ENCODE measurements around the gene CNTN4. TPM values are rescaled to one million over a fixed set of nuclear protein-coding genes. Genes with fewer than 3 reads are reported as not detected.
A peak's percentile ranks its signal among the peaks of the same experiment; 100 is the strongest.

CNTN4 gene
- total and polyA plus RNA-seq, 4 donors = 1.2 to 3.8 (median 2.6) TPM

DNA sequence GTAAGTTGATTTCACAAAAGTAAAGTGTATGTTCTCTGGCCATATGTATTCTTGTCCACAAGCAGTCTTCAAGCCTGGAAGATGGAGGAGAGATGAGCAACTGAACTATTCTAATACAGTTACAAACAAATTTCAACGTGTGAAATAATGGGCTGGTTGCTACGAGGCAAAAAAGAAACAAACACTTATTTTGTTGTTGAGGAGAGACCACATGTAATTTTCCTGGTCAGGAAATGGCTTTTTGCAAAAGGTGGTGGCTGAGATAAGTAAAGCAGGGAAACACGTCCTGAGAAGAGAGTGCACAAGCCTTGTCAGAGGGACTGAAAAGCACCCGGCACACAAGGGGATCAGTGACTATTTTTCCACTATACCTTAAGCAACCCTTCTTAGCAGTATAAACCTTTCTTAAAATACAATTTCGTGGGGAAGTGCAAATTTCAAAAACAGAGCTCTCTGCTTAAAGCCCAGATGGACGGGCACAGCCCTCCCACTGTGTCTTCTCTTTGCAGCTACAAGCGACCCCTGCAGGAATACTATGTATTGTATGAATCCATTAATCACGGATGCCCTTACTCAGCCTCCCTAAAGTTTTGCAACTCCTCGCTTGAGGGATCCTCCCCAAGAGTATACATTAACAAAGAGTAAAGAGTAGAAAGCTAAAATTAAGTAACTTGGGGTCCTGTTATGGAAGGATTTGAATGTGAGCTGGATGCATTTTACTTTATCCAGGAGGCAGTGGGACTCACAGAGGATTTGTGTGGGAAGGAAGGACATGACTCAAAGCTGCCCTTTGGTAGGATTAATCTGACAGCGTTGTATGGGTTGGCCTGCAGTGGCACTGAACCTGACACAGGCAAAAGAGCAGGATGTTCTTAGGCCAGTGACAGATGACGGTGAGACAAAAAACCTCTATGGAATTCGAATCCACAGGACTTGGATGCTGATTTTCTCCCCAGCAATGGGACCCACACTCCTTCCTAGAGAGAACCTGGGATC lies 757.8 kb downstream of the CNTN4 start:
- Histone ChIP-seq H3K27me3 (ENCODE audit: control insufficient read depth in 4 of 4, insufficient read depth in 4 of 4, low read length in 3 of 4) (no peaks in the 10 kb centered on the region), H3K9me3 (ENCODE audit: control insufficient read depth in 4 of 4, low read length in 3 of 4) (no peaks in the 10 kb centered on the region), H3K4me3 (ENCODE audit: low read depth in 1 of 3, low read length in 3 of 3) (no peak overlapping the region), H3K36me3 (ENCODE audit: control insufficient read depth in 4 of 4, insufficient read depth in 3 of 4, low read depth in 1 of 4, low read length in 3 of 4) (no peaks in the 10 kb centered on the region), H3K27ac (ENCODE audit: low read depth in 1 of 2, low read length in 2 of 2) (no peak overlapping the region), H3K9ac (ENCODE audit: low read depth in 1 of 2, low read length in 2 of 2) (no peak overlapping the region), H3K4me1 (ENCODE audit: control insufficient read depth in 4 of 4, insufficient read depth in 4 of 4, low read length in 3 of 4) (peaks cover 2 to 17% (median 13%) of the 10 kb centered on the region in 4 donors)
- 74% methylated on average over 12 of the region's 12 CpGs for whole genome bisulfite sequencing
- DNase-seq (ENCODE audit: low spot score) = no peak
- TF ChIP-seq YY1 (IDR thresholded peaks at IDR 0.05) = no peak
- TF ChIP-seq JUND (IDR thresholded peaks at IDR 0.05) = no peak
- TF ChIP-seq NR2F2 (IDR thresholded peaks at IDR 0.05) = no peak
- no peak for TF ChIP-seq TAF1 (conservative IDR thresholded peaks at IDR 0.05)
- TF ChIP-seq RAD21 (IDR thresholded peaks at IDR 0.05) = no peak
- TF ChIP-seq SP1 (IDR thresholded peaks at IDR 0.05) = no peak

DNA sequence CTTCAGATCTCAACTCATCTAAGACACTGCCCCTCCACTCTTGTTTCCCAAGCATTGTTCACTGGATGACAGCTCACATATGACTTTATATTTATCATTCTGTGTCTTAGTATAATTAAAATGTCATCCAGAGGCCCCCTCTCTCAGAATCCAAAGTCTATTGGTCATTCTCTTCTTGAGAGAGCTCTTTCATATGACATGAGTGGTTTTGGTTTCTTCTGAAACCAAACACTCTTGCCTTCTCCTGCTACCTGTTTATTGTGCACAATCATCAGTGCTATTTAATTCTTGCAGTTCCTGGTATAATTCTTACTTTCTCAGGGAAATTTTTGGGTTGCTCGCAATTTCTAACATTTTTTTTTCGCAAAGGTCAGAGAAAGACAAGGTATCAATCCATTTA lies 762.0 kb downstream of the CNTN4 start:
- Histone ChIP-seq H3K9me3 (ENCODE audit: control insufficient read depth in 4 of 4, low read length in 3 of 4) (no peaks in the 10 kb centered on the region), H3K4me3 (ENCODE audit: low read depth in 1 of 3, low read length in 3 of 3) (no peak overlapping the region), H3K27ac (ENCODE audit: low read depth in 1 of 2, low read length in 2 of 2) (peak overlapping the region; percentile 0 to 70), H3K4me1 (ENCODE audit: control insufficient read depth in 4 of 4, insufficient read depth in 4 of 4, low read length in 3 of 4) (peaks cover 4 to 38% (median 23%) of the 10 kb centered on the region in 4 donors), H3K9ac (ENCODE audit: low read depth in 1 of 2, low read length in 2 of 2) (no peak overlapping the region), H3K36me3 (ENCODE audit: control insufficient read depth in 4 of 4, insufficient read depth in 3 of 4, low read depth in 1 of 4, low read length in 3 of 4) (no peaks in the 10 kb centered on the region), H3K27me3 (ENCODE audit: control insufficient read depth in 4 of 4, insufficient read depth in 4 of 4, low read length in 3 of 4) (no peaks in the 10 kb centered on the region)
- WGBS = 97% methylated on average over 2 of the region's 2 CpGs
- DNase-seq (ENCODE audit: low spot score) = no peak
- TF ChIP-seq, protein P1, sequence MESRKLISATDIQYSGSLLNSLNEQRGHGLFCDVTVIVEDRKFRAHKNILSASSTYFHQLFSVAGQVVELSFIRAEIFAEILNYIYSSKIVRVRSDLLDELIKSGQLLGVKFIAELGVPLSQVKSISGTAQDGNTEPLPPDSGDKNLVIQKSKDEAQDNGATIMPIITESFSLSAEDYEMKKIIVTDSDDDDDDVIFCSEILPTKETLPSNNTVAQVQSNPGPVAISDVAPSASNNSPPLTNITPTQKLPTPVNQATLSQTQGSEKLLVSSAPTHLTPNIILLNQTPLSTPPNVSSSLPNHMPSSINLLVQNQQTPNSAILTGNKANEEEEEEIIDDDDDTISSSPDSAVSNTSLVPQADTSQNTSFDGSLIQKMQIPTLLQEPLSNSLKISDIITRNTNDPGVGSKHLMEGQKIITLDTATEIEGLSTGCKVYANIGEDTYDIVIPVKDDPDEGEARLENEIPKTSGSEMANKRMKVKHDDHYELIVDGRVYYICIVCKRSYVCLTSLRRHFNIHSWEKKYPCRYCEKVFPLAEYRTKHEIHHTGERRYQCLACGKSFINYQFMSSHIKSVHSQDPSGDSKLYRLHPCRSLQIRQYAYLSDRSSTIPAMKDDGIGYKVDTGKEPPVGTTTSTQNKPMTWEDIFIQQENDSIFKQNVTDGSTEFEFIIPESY (IDR thresholded peaks at IDR 0.05) = no peak
- TF ChIP-seq GABPA (IDR thresholded peaks at IDR 0.05 in 1 of 2, conservative IDR thresholded peaks at IDR 0.05 in 1 of 2) (no peak), HNF4G (IDR thresholded peaks at IDR 0.05) (no peak)
- TF ChIP-seq, protein P2, sequence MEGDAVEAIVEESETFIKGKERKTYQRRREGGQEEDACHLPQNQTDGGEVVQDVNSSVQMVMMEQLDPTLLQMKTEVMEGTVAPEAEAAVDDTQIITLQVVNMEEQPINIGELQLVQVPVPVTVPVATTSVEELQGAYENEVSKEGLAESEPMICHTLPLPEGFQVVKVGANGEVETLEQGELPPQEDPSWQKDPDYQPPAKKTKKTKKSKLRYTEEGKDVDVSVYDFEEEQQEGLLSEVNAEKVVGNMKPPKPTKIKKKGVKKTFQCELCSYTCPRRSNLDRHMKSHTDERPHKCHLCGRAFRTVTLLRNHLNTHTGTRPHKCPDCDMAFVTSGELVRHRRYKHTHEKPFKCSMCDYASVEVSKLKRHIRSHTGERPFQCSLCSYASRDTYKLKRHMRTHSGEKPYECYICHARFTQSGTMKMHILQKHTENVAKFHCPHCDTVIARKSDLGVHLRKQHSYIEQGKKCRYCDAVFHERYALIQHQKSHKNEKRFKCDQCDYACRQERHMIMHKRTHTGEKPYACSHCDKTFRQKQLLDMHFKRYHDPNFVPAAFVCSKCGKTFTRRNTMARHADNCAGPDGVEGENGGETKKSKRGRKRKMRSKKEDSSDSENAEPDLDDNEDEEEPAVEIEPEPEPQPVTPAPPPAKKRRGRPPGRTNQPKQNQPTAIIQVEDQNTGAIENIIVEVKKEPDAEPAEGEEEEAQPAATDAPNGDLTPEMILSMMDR (IDR thresholded peaks at IDR 0.05; ENCODE audit: low read depth, low read length, missing input control) = no peak

DNA sequence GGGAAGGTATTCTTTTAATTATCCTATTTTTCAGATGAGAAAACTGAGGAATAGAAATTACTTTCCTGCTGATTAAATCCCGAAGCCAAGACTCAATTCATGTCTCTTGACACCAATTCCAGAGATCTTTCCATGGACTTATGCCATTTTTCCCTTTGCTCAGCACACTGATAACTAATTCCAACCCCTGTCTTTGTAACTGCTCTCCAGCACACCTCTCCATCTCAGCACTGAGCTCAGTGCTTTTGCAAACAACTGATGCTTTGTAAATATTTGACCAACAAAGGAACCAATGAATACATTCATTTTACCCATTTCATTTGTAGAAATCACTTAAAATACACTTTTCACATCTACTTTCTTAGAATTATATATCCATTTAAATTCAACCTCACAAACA lies 762.5 kb downstream of the CNTN4 start:
- Histone ChIP-seq H3K27me3 (ENCODE audit: control insufficient read depth in 4 of 4, insufficient read depth in 4 of 4, low read length in 3 of 4) (no peaks in the 10 kb centered on the region), H3K4me1 (ENCODE audit: control insufficient read depth in 4 of 4, insufficient read depth in 4 of 4, low read length in 3 of 4) (peaks cover 4 to 38% (median 23%) of the 10 kb centered on the region in 4 donors), H3K4me3 (ENCODE audit: low read depth in 1 of 3, low read length in 3 of 3) (no peak overlapping the region), H3K9ac (ENCODE audit: low read depth in 1 of 2, low read length in 2 of 2) (no peak overlapping the region), H3K27ac (ENCODE audit: low read depth in 1 of 2, low read length in 2 of 2) (peak overlapping the region; percentile 0 to 70), H3K9me3 (ENCODE audit: control insufficient read depth in 4 of 4, low read length in 3 of 4) (no peaks in the 10 kb centered on the region), H3K36me3 (ENCODE audit: control insufficient read depth in 4 of 4, insufficient read depth in 3 of 4, low read depth in 1 of 4, low read length in 3 of 4) (no peaks in the 10 kb centered on the region)
- WGBS = 24% methylated on average over 1 of the region's 1 CpG
- no peak for DNase-seq (ENCODE audit: low spot score)
- TF ChIP-seq JUND (IDR thresholded peaks at IDR 0.05) = peak in 1 of 2 donors; percentile 88
- no peak for TF ChIP-seq TAF1 (conservative IDR thresholded peaks at IDR 0.05)
- TF ChIP-seq, protein P3, sequence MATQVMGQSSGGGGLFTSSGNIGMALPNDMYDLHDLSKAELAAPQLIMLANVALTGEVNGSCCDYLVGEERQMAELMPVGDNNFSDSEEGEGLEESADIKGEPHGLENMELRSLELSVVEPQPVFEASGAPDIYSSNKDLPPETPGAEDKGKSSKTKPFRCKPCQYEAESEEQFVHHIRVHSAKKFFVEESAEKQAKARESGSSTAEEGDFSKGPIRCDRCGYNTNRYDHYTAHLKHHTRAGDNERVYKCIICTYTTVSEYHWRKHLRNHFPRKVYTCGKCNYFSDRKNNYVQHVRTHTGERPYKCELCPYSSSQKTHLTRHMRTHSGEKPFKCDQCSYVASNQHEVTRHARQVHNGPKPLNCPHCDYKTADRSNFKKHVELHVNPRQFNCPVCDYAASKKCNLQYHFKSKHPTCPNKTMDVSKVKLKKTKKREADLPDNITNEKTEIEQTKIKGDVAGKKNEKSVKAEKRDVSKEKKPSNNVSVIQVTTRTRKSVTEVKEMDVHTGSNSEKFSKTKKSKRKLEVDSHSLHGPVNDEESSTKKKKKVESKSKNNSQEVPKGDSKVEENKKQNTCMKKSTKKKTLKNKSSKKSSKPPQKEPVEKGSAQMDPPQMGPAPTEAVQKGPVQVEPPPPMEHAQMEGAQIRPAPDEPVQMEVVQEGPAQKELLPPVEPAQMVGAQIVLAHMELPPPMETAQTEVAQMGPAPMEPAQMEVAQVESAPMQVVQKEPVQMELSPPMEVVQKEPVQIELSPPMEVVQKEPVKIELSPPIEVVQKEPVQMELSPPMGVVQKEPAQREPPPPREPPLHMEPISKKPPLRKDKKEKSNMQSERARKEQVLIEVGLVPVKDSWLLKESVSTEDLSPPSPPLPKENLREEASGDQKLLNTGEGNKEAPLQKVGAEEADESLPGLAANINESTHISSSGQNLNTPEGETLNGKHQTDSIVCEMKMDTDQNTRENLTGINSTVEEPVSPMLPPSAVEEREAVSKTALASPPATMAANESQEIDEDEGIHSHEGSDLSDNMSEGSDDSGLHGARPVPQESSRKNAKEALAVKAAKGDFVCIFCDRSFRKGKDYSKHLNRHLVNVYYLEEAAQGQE (IDR thresholded peaks at IDR 0.05) = peak; percentile 85
- TF ChIP-seq, protein P4, sequence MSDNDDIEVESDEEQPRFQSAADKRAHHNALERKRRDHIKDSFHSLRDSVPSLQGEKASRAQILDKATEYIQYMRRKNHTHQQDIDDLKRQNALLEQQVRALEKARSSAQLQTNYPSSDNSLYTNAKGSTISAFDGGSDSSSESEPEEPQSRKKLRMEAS (IDR thresholded peaks at IDR 0.05) = peak; percentile 36
- TF ChIP-seq, protein P1 (IDR thresholded peaks at IDR 0.05) = peak; percentile 31
- TF ChIP-seq, protein P2 (IDR thresholded peaks at IDR 0.05; ENCODE audit: low read depth, low read length, missing input control) = no peak

Measured in liver (tissue), 9 donors.